ENCODE results near the gene CA9.

- TF ChIP-seq EZH2phosphoT487 (IDR thresholded peaks at IDR 0.05; ENCODE audit: unreplicated experiment): no peak
- TF ChIP-seq CTCF (conservative IDR thresholded peaks at IDR 0.05; ENCODE audit: low read depth in 2 of 2): no peak
Observed at GRCh38 chr9:35705836-35706430, 32.2 kb downstream of the CA9 start.
